GM23338 (cell line): Measurements from ENCODE around the gene SPRY1. TPM values are rescaled to one million over a fixed set of nuclear protein-coding genes. Genes with fewer than 3 reads are reported as not detected.

Experiments used
- ATAC-seq: fragments of 200-7000 bp; cut with Tn5 transposase; 3 replicates; pipeline ENCODE4 v1.9.1; 2020
- DNase-seq: peaks from one replicate; pipeline ENCODE4 v3.0.0-alpha.2; 2015; ENCODE audit warnings: low spot score
- H2AFZ ChIP-seq: fragments of 200-600 bp; sonication (generic); 2 replicates; pipeline ENCODE4 v1.8.0; 2016; ENCODE audit warnings: antibody characterized with exemption, mild to moderate bottlenecking, moderate library complexity
- H3F3A ChIP-seq: fragments of 200-600 bp; sonication (generic); replicated peaks from 2 replicates; pipeline ENCODE4 v1.8.0; 2017; ENCODE audit warnings: antibody characterized with exemption, mixed run types, low read depth
- H3K27ac ChIP-seq: fragments of 200-600 bp; sonication (generic); 2 replicates; pipeline ENCODE4 v1.6.1; 2016; ENCODE audit warnings: low read depth
- H3K27me3 ChIP-seq: fragments of 200-600 bp; sonication (generic); 2 replicates; pipeline ENCODE4 v1.8.0; 2016; ENCODE audit warnings: mild to moderate bottlenecking, mixed run types, moderate library complexity; ENCODE audit not compliant: insufficient read depth
- H3K36me3 ChIP-seq: fragments of 200-600 bp; sonication (generic); 2 replicates; pipeline ENCODE4 v1.8.0; 2016; ENCODE audit warnings: mild to moderate bottlenecking; ENCODE audit not compliant: insufficient read depth
- H3K4me1 ChIP-seq: fragments of 200-600 bp; sonication (generic); 2 replicates; pipeline ENCODE4 v1.8.0; 2016; ENCODE audit warnings: mild to moderate bottlenecking, moderate library complexity; ENCODE audit not compliant: insufficient read depth
- H3K4me2 ChIP-seq: fragments of 200-600 bp; sonication (generic); 2 replicates; pipeline ENCODE4 v1.7.1; 2017; ENCODE audit warnings: mixed run types
- H3K4me3 ChIP-seq: fragments of 200-600 bp; sonication (generic); 2 replicates; pipeline ENCODE4 v1.6.1; 2016; ENCODE audit warnings: mixed run types
- H3K79me2 ChIP-seq: fragments of 200-600 bp; sonication (generic); replicated peaks from 2 replicates; pipeline ENCODE4 v1.8.0; 2017; ENCODE audit warnings: mild to moderate bottlenecking; ENCODE audit not compliant: insufficient read depth
- H3K9me2 ChIP-seq: fragments of 200-600 bp; sonication (generic); 2 replicates; pipeline ENCODE4 v1.8.0; 2017; ENCODE audit not compliant: insufficient read depth
- H4K20me1 ChIP-seq: fragments of 200-600 bp; sonication (generic); replicated peaks from 2 replicates; pipeline ENCODE4 v1.8.0; 2017; ENCODE audit warnings: mild to moderate bottlenecking; ENCODE audit not compliant: insufficient read depth
- H3K27ac Mint-ChIP-seq: 2 replicates; pipeline ENCODE4 v1.8.0; 2020; ENCODE audit warnings: inconsistent platforms, mild to moderate bottlenecking, moderate library complexity, mixed read lengths
- H3K27me3 Mint-ChIP-seq: 3 replicates; pipeline ENCODE4 v1.8.0; 2022; ENCODE audit warnings: low read depth, mild to moderate bottlenecking, moderate library complexity, mixed read lengths, inconsistent platforms; ENCODE audit not compliant: insufficient read depth, poor library complexity
- H3K36me3 Mint-ChIP-seq: 3 replicates; pipeline ENCODE4 v1.8.0; 2021; ENCODE audit warnings: low read depth, mild to moderate bottlenecking, inconsistent platforms, moderate library complexity, mixed read lengths
- H3K4me1 Mint-ChIP-seq: 3 replicates; pipeline ENCODE4 v1.8.0; 2020; ENCODE audit warnings: mild to moderate bottlenecking, inconsistent platforms, mixed read lengths
- H3K4me3 Mint-ChIP-seq: 3 replicates; pipeline ENCODE4 v1.8.0; 2021; ENCODE audit warnings: moderate library complexity, mild to moderate bottlenecking, inconsistent platforms, mixed read lengths
- H3K9me3 Mint-ChIP-seq: 3 replicates; pipeline ENCODE4 v1.8.0; 2020; ENCODE audit warnings: moderate library complexity, mild to moderate bottlenecking, inconsistent platforms, mixed read lengths
- ZNF331 ChIP-seq: fragments of 250-450 bp; sonication (Bioruptor Pico); IDR thresholded peaks from 2 replicates; pipeline ENCODE4 v1.5.0; 2020; ENCODE audit warnings: low read depth, mild to moderate bottlenecking, moderate library complexity
- polyA plus RNA-seq: library from polyadenylated mRNA; unstranded; fragments of >200 nt; fragmentation: Nextera tagmentation; extraction: Ambion mirVana; gene quantifications from 2 replicates; pipeline ENCODE4 v1.2.1, GENCODE V29; 2016
- total RNA-seq: library from RNA; depleted of rRNA; stranded (reverse); fragments of >200 nt; shearing (Covaris generic); gene quantifications from 2 replicates; pipeline ENCODE4 v1.2.3, GENCODE V29; 2014
- TF ChIP-seq, protein P1 (sequence below): fragments of 250-450 bp; sonication (Bioruptor Pico); IDR thresholded peaks from 2 replicates; pipeline ENCODE4 v1.5.0; 2020; ENCODE audit warnings: mild to moderate bottlenecking, moderate library complexity
- TF ChIP-seq, protein P2 (sequence below): IDR thresholded peaks from one replicate; pipeline ENCODE4 v1.6.1; 2018; ENCODE audit warnings: antibody characterized with exemption; ENCODE audit not compliant: unreplicated experiment

The SPRY1 gene
- total and polyA plus RNA-seq, 2 experiments from 2014 or later = 62.8 to 103 TPM

DNA sequence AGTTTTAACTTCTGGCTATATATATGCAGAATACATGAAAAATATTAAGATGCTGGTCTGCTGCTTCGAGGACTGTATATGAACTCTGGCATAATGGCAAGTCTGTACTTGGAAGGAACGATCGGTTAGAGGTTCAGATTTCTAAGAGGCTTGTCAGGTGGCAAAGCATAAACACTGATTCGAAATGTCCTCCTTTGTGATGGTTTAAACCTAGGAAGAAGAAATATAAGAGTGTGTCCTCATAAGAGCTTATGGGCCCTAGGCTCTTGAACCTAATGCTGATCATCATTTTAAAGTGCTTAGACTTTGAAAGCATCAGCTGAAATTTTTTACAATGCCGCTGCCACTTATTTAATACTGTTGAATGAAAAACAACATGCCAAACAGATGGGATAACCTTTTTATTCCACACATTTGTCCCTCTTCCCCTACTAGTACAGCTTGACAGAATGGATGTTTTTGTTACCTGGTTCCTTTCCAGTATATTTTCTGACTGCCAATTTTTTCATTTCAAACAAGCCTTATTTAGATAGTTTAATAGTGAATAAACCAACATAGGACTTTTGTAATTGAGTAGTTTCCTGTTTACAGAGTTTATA is 8.8 kb downstream of the SPRY1 start:
- no peak overlapping the region for H3K4me2 ChIP-seq
- no peaks in the 10 kb centered on the region for H3F3A ChIP-seq
- no peak overlapping the region; the same call in 1 of the 2 replicates for H3K27ac Mint-ChIP-seq
- ATAC-seq = no peak
- H3K27me3 ChIP-seq = no peaks in the 10 kb centered on the region
- no peak overlapping the region for H3K27ac ChIP-seq
- peaks cover 66% of the 10 kb centered on the region for H3K79me2 ChIP-seq
- H3K4me1 ChIP-seq = peaks cover 50% of the 10 kb centered on the region
- H3K9me2 ChIP-seq = no peaks in the 10 kb centered on the region
- no peak overlapping the region for H3K4me3 Mint-ChIP-seq
- no peak overlapping the region for H3K4me3 ChIP-seq
- H3K36me3 Mint-ChIP-seq = peaks cover 35% of the 10 kb centered on the region
- H3K27me3 Mint-ChIP-seq = peaks cover 4% of the 10 kb centered on the region
- peaks cover 26% of the 10 kb centered on the region for H4K20me1 ChIP-seq
- peaks cover 21% of the 10 kb centered on the region for H3K36me3 ChIP-seq
- H2AFZ ChIP-seq = no peak overlapping the region
- H3K9me3 Mint-ChIP-seq = no peaks in the 10 kb centered on the region
- peaks cover 43% of the 10 kb centered on the region for H3K4me1 Mint-ChIP-seq
- DNase-seq = no peak
- no peak for TF ChIP-seq ZNF331 (CRISPR knock-in tag)
- TF ChIP-seq, protein P1, sequence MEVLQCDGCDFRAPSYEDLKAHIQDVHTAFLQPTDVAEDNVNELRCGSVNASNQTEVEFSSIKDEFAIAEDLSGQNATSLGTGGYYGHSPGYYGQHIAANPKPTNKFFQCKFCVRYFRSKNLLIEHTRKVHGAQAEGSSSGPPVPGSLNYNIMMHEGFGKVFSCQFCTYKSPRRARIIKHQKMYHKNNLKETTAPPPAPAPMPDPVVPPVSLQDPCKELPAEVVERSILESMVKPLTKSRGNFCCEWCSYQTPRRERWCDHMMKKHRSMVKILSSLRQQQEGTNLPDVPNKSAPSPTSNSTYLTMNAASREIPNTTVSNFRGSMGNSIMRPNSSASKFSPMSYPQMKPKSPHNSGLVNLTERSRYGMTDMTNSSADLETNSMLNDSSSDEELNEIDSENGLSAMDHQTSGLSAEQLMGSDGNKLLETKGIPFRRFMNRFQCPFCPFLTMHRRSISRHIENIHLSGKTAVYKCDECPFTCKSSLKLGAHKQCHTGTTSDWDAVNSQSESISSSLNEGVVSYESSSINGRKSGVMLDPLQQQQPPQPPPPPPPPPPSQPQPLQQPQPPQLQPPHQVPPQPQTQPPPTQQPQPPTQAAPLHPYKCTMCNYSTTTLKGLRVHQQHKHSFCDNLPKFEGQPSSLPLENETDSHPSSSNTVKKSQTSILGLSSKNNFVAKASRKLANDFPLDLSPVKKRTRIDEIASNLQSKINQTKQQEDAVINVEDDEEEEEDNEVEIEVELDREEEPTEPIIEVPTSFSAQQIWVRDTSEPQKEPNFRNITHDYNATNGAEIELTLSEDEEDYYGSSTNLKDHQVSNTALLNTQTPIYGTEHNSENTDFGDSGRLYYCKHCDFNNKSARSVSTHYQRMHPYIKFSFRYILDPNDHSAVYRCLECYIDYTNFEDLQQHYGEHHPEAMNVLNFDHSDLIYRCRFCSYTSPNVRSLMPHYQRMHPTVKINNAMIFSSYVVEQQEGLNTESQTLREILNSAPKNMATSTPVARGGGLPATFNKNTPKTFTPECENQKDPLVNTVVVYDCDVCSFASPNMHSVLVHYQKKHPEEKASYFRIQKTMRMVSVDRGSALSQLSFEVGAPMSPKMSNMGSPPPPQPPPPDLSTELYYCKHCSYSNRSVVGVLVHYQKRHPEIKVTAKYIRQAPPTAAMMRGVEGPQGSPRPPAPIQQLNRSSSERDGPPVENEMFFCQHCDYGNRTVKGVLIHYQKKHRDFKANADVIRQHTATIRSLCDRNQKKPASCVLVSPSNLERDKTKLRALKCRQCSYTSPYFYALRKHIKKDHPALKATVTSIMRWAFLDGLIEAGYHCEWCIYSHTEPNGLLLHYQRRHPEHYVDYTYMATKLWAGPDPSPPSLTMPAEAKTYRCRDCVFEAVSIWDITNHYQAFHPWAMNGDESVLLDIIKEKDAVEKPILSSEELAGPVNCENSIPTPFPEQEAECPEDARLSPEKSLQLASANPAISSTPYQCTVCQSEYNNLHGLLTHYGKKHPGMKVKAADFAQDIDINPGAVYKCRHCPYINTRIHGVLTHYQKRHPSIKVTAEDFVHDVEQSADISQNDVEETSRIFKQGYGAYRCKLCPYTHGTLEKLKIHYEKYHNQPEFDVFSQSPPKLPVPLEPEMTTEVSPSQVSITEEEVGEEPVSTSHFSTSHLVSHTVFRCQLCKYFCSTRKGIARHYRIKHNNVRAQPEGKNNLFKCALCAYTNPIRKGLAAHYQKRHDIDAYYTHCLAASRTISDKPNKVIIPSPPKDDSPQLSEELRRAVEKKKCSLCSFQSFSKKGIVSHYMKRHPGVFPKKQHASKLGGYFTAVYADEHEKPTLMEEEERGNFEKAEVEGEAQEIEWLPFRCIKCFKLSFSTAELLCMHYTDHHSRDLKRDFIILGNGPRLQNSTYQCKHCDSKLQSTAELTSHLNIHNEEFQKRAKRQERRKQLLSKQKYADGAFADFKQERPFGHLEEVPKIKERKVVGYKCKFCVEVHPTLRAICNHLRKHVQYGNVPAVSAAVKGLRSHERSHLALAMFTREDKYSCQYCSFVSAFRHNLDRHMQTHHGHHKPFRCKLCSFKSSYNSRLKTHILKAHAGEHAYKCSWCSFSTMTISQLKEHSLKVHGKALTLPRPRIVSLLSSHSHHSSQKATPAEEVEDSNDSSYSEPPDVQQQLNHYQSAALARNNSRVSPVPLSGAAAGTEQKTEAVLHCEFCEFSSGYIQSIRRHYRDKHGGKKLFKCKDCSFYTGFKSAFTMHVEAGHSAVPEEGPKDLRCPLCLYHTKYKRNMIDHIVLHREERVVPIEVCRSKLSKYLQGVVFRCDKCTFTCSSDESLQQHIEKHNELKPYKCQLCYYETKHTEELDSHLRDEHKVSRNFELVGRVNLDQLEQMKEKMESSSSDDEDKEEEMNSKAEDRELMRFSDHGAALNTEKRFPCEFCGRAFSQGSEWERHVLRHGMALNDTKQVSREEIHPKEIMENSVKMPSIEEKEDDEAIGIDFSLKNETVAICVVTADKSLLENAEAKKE = no peak
- TF ChIP-seq, protein P2, sequence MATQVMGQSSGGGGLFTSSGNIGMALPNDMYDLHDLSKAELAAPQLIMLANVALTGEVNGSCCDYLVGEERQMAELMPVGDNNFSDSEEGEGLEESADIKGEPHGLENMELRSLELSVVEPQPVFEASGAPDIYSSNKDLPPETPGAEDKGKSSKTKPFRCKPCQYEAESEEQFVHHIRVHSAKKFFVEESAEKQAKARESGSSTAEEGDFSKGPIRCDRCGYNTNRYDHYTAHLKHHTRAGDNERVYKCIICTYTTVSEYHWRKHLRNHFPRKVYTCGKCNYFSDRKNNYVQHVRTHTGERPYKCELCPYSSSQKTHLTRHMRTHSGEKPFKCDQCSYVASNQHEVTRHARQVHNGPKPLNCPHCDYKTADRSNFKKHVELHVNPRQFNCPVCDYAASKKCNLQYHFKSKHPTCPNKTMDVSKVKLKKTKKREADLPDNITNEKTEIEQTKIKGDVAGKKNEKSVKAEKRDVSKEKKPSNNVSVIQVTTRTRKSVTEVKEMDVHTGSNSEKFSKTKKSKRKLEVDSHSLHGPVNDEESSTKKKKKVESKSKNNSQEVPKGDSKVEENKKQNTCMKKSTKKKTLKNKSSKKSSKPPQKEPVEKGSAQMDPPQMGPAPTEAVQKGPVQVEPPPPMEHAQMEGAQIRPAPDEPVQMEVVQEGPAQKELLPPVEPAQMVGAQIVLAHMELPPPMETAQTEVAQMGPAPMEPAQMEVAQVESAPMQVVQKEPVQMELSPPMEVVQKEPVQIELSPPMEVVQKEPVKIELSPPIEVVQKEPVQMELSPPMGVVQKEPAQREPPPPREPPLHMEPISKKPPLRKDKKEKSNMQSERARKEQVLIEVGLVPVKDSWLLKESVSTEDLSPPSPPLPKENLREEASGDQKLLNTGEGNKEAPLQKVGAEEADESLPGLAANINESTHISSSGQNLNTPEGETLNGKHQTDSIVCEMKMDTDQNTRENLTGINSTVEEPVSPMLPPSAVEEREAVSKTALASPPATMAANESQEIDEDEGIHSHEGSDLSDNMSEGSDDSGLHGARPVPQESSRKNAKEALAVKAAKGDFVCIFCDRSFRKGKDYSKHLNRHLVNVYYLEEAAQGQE = no peak
